HFFc6 (cell line): Measurements from ENCODE around the gene PIK3R5. TPM values are rescaled to one million over a fixed set of nuclear protein-coding genes. Genes with fewer than 3 reads are reported as not detected.

Source experiments
- DNase-seq: peaks from one replicate; pipeline ENCODE4 v3.0.0-alpha.2; 2018
- H3K27ac Mint-ChIP-seq: 2 replicates; pipeline ENCODE4 v1.8.0; 2020; ENCODE audit warnings: mild to moderate bottlenecking, mixed read lengths
- H3K27me3 Mint-ChIP-seq: 2 replicates; pipeline ENCODE4 v1.8.0; 2021; ENCODE audit warnings: mild to moderate bottlenecking, moderate library complexity, mixed read lengths; ENCODE audit not compliant: insufficient read depth
- H3K36me3 Mint-ChIP-seq: 2 replicates; pipeline ENCODE4 v1.8.0; 2021; ENCODE audit warnings: low read depth, mixed read lengths
- H3K4me1 Mint-ChIP-seq: 2 replicates; pipeline ENCODE4 v1.8.0; 2020; ENCODE audit warnings: low read depth, mixed read lengths
- H3K4me3 Mint-ChIP-seq: 2 replicates; pipeline ENCODE4 v1.8.0; 2020; ENCODE audit warnings: mild to moderate bottlenecking, moderate library complexity, mixed read lengths
- H3K9me3 Mint-ChIP-seq: 2 replicates; pipeline ENCODE4 v1.8.0; 2020; ENCODE audit warnings: mild to moderate bottlenecking, mixed read lengths
- CTCF ChIP-seq: fragments of 200-600 bp; sonication (generic); IDR thresholded peaks from 2 replicates; pipeline ENCODE4 v1.5.0; 2021; ENCODE audit warnings: antibody characterized with exemption, mild to moderate bottlenecking
- total RNA-seq, 6 experiments: library from RNA; stranded (reverse); fragmentation: NEBNext Ultra II Directional; extraction: Animal tissue kit (Norgen Biotek cat#: 25700); gene quantifications; 2 replicates in 1 of 6; 3 replicates in 5 of 6; pipeline ENCODE4 v1.2.3, GENCODE V29; 2021

PIK3R5 gene
- total RNA-seq, 6 experiments from 2014 or later, result not detected

DNA sequence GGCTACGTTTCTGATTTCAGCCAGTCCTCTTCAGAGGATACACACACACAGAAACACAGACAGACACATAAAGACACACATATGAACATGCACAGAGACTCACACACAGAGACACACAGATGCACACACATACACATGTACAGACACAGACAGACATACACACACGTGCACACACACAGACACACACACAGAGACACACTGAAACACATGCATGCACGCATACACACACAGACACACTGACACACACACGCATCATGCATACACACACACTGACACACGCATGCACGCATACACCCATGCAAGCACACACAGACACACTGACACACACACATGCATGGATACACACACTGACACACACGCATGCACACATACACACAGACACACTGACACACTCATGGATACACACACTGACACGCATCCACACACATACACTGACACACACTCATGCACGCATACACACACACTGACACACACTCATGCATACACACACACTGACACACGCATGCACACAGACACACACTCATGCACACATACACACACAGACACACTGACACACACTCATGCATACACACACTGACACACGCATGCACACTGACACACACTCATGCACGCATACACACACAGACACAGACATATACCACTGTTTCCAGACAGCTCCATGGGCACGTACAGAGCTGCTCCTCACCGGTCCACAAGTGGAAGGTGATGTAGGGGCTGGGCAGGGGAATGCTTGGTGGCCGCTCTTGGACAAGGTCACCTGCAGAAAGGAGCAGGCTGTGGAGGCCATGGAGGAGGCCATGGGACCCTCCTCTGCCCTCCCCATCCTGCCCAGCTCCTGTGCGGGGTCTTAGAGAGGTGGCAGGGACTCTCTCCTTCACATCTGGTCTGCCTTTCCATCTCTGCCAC is 136.2 kb downstream of the PIK3R5 start:
- Mint-ChIP-seq H3K27ac (no peak overlapping the region), H3K4me3 (no peak overlapping the region), H3K36me3 (no peaks in the 10 kb centered on the region; the same call in 1 of the 2 replicates), H3K9me3 (peaks cover 18% of the 10 kb centered on the region; the same call in 1 of the 2 replicates), H3K4me1 (no peaks in the 10 kb centered on the region), H3K27me3 (peaks cover 1% of the 10 kb centered on the region)
- no peak for DNase-seq
- no peak for TF ChIP-seq CTCF

Other genes starting within 250 kb of the PIK3R5 start
- gene CCDC42, start 220.9 kb downstream of the PIK3R5 start, total RNA-seq, result not detected
- not detected for gene SPDYE4, start 207.2 kb downstream of the PIK3R5 start, total RNA-seq
- not detected for gene MFSD6L, start 166.3 kb downstream of the PIK3R5 start, total RNA-seq
- not detected for gene PIK3R6, start 98.0 kb downstream of the PIK3R5 start, total RNA-seq
- not detected for gene NTN1, start 55.8 kb upstream of the PIK3R5 start, total RNA-seq